Endothelial cell of umbilical vein (primary cell): Measurements from ENCODE around the gene KCNC1.

Source experiments
- MYC ChIP-seq: IDR thresholded peaks from one replicate; pipeline ENCODE4 v1.6.1; 2011; ENCODE audit warnings: mild to moderate bottlenecking, low read depth, low read length
- POLR2A ChIP-seq: IDR thresholded peaks from 2 replicates; pipeline ENCODE4 v1.6.1; 2012; ENCODE audit warnings: low read depth, mild to moderate bottlenecking, control low read depth, low read length
- POLR2AphosphoS5 ChIP-seq: IDR thresholded peaks from 2 replicates; pipeline ENCODE4 v1.6.1; 2012; ENCODE audit warnings: low read depth, mild to moderate bottlenecking, control low read depth, low read length, moderate library complexity; ENCODE audit not compliant: insufficient read depth
- TF ChIP-seq, protein P1 (sequence below), 2 donors: IDR thresholded peaks; 1 replicate in 1 of 2; 2 replicates in 1 of 2; pipeline ENCODE4 v1.5.1; 2011; ENCODE audit warnings: low read length in 2 of 2, mild to moderate bottlenecking in 2 of 2, moderate library complexity in 2 of 2, control low read depth in 1 of 2, inconsistent platforms in 1 of 2, low read depth in 1 of 2; ENCODE audit not compliant: insufficient read depth in 1 of 2; ENCODE audit errors: extremely low read depth in 1 of 2
- TF ChIP-seq, protein P2 (sequence below): IDR thresholded peaks from 2 replicates; pipeline ENCODE4 v1.6.1; 2011; ENCODE audit not compliant: insufficient read depth, insufficient read length

DNA sequence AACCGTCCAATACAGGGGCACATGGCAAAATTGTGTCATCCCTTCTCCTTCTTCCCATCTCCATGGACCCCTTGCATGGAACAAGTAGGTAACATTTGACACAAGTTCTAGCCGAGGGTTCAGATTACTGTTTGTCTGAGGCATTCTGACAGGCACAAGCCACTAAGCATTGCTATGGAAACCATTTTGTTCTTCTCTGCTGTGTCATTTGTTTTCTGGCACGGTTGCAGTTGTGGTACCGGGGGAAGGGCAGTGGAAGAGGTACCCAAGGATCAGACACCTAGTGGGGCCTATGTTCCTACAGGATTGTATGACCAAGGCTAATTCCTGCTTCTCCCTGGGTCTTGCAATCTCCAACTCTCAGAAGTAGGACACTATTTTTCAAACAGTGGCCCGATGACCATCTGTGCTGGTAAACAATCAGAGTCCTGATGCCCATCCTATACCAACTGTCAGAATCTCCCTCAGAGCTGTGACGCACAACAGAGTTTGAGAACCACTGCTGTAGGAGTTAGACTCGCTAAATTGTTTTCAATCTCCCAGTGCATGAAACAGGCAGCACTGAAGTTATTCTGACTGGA is 69.3 kb downstream of the KCNC1 start:
- TF ChIP-seq, protein P1, sequence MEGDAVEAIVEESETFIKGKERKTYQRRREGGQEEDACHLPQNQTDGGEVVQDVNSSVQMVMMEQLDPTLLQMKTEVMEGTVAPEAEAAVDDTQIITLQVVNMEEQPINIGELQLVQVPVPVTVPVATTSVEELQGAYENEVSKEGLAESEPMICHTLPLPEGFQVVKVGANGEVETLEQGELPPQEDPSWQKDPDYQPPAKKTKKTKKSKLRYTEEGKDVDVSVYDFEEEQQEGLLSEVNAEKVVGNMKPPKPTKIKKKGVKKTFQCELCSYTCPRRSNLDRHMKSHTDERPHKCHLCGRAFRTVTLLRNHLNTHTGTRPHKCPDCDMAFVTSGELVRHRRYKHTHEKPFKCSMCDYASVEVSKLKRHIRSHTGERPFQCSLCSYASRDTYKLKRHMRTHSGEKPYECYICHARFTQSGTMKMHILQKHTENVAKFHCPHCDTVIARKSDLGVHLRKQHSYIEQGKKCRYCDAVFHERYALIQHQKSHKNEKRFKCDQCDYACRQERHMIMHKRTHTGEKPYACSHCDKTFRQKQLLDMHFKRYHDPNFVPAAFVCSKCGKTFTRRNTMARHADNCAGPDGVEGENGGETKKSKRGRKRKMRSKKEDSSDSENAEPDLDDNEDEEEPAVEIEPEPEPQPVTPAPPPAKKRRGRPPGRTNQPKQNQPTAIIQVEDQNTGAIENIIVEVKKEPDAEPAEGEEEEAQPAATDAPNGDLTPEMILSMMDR (IDR thresholded peaks at IDR 0.05; ENCODE audit: extremely low read depth in 1 of 2, insufficient read depth in 1 of 2, low read depth in 1 of 2, low read length in 2 of 2): no peak
- no peak for TF ChIP-seq POLR2A
- TF ChIP-seq POLR2AphosphoS5: no peak
- TF ChIP-seq, protein P2, sequence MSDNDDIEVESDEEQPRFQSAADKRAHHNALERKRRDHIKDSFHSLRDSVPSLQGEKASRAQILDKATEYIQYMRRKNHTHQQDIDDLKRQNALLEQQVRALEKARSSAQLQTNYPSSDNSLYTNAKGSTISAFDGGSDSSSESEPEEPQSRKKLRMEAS: no peak
- no peak for TF ChIP-seq MYC
